Left renal pelvis (tissue), 4 donors: Measurements from ENCODE around the gene FNBP1L. TPM values are rescaled to one million over a fixed set of nuclear protein-coding genes. Genes with fewer than 3 reads are reported as not detected.
"Not testable (repeated sequence)": the region's sequence is repeated elsewhere in the genome, so short reads cannot be mapped to it uniquely, and the experiment has no call there.

Experiments used
- DNase-seq, 4 donors: peaks; one replicate each; pipeline ENCODE4 v3.0.0-alpha.2; 2013; ENCODE audit warnings: low read depth in 4 of 4, low spot score in 3 of 4
- polyA plus RNA-seq, 4 donors: library from polyadenylated mRNA; unstranded; fragments of 120-200 nt; gene quantifications; one replicate each; pipeline ENCODE4 v1.2.1, GENCODE V29; 2013; ENCODE audit not compliant: insufficient read length in 4 of 4

Gene FNBP1L
- polyA plus RNA-seq, 4 donors, result 56.6 to 132 (median 118) TPM

DNA sequence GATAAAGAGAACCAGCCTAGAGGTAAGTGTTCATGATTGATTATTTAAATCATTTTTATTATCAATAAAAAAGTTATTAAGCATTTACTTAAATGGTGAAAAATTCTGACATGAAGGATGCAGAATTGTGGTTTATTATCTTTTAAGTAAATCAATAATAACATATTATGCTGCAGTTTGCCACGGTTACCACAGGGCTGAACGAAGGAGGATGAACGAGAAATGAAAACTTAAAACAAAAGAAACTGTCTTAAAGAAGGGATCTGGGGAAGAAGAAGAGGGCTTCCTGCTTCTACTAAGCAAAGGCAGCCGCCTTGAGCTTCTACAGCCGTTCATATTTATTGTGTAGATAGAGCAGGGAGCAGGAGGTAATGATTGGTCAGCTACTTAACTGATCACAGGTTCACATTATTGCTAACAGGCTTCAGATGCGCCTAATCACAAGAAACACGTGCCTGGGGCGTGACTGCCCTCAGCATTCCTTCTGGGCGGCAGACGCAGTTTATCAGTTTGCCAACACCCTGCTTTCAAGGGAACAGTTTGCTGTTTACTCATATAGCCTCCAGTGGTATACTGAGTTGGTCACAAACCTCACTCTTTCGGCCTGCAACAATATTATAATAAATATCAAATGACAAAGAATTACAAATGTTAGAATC lies 5.8 kb upstream of the FNBP1L start:
- DNase-seq, result no peak

DNA sequence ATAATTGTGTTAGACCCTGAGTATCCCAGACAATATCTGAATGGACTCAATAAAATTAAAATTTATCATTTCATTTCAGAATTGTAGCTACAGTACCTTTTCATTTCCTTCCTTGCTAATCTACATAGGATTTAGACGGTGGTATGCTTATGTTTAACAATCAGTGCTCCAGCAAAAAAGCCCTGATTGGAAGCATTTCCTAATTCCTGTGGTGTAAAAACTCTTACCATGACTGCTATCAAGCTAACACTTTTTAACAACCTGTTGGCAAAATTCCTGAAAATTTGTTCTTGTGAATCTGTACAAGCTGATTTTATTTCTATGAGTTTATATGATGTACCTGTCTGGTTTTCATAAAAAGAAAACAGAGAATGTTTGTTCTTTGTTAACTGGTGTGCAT lies 5.2 kb upstream of the FNBP1L start:
- DNase-seq, result no peak

DNA sequence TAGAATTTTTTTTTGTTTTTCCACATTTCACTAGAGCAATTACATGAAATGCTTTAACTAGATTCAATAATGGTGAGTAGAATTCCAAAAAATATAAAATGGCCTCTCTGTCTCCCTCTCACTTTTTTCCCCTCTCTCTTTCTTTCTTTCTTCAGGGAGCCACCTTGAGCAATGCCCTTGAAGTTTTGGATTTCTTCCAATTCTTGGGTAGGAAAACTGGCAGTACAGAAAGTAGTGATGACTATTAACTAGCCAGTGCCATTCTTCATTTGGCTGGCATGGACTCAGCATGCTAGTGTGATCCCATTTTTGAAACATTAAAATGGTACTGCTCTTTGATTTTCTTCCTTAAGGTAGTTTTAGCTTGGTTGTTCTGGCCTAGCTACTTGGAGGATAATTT lies 4.5 kb upstream of the FNBP1L start:
- DNase-seq, result no peak

DNA sequence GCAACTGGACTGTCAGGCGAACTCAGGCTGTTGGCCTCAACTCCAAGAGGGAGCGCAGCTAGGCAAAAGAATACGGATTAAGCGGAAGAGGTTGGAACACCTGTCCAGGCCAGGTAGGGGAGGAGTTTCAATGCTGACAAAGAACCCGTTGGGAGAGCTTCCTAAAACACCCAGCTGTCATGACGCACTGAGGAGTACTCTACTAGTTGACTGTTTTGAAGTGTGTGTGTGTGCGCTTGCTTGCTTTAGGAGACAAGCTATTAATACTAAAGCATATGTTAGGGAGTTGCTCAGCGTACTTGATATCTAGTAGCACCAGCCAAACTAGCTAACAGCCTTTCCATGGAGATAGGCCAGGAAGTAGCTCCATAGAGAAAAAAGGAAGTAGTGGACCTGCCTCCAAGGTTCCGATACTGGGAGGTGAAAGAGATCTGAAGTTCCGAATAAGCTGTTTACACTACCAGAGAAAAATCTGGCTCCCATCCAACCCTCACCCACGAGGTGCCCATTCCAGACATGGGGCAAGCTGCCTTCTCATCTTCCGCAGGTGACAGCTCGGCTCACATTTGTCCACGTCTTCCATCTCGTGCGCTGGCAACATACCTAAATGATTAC lies 974 bp upstream of the FNBP1L start:
- peak in 1 of 4 donors; percentile 16 for DNase-seq

DNA sequence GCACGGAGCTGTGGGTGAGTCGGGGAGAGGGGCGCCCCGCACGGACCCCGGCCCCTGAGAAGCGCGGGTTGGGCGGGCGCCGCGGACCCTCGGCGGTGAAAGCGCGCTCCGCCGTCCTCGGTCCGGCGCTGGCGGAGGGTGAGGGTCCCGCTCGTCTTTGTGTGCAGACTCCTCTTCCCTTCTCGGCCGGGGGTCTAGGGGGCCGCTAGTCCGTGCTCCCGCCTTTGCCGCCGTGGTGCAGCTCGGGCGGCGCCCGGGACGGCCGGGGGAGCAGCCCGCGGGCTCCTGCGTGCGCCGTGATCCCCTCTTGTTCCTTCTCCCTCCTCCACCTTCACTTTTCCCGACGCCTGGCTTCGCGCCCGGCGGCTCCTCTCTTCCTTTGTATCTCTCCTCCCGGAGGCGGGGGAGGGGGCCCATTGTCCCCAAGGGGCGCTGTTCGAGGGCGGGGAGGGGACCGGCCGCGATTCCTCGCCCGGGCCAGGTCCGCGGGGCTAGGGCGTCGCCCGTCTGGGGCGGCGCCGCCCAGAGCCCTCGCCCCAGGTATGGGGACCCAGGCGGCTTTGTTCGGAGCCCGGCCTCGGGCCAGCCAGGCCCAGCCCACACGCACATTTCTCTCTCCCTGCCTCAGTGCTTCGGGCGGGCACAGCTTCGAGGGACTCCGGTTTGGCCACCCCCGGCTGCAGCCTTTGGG lies 519 bp downstream of the FNBP1L start:
- peak; percentile 16 to 46 (median 20) for DNase-seq

DNA sequence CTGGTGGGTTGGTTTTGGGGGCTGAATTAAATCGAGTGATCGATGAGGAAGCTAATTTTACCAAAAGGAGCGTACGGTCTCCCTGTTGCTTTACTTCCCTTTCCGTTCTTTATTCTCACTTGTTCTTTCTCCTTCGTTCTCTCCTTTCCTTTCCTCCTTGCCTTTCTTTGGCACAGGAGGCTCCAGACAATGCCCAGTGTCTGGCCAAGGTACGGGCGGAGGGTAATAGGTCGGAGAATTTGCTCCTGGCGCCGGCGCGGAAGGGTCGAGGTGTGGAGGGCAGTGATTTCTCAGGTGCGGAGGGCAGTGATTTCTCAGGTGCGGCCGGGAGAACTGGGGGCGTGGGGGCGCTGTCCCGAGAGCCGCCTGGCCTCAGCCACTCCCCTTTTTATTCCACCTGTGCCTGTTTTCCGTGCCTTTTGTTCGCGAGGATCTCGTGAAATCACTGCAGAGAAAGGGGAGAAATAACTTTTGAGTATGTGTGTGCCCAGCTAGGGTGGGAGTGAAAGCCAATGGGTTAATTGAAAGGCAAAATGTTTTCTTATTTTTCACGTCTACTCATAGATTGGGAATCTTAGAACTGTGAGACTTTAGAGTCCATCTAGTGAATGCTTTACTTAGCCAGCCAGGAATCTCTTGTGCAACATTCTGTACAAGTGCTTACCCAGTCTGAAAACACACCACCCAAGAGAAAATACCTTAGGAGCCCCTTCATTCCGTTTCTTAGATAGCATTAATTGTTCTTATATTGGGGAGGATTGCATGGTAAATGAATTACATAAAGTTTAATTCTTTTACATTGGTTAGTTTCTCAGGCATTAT lies 1.3 kb downstream of the FNBP1L start:
- DNase-seq, result peak; percentile 27 to 42 (median 37)

DNA sequence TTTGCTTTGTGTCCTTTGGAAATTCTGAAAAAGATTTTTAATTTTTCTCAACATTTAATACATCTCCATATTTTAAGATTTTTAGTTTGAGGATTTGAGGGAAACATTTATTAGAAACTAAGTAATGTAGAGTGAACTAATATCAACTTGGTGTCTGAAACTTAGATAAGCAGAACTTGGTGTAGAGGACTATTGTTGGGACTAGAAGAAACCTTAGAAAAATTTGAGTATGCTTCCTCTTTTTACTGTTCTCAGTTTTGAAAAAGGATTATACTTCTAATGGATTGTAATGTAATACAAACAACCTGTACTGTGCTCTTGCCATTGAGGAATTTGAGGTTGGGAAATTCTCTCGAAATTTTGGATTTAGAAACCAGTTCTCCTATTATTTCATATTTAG lies 2.4 kb downstream of the FNBP1L start:
- DNase-seq, result no peak

DNA sequence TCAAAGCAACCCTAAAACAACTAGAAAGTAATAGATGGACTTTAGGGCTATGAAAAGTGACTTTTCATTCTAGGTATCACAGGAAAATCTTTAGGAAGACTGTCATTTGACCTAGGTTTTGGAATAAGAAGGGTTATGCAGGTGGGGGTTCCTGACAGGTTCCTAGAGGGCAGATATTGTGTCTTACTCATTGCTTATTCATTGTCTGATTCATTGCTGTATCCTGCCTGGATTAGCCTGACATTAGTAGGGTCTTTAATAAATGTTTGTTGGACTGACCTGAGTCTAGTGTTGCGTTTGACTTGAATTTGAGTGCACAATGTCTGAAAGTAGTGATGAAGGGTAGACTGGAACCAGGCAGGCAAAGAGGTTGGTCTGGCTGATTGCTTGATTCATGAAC lies 6.0 kb downstream of the FNBP1L start:
- no peak for DNase-seq

DNA sequence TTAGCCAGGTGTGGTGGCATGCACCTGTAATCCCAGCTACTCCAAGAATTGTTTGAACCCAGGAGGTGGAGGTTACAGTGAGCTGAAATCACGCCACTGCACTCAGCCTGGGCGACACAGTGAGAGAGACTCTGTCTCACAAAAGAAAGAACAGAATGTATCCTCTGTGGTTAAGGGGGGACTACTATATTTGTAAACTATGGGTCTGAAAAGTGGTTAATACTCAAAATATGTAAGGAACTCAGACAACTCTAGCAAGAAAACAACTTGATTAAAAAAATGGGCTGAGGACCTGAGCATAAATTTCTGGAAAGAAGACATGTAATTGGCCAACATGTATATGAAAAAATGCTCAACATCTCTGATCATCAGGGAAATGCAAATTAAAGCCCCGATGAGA lies 11.2 kb downstream of the FNBP1L start:
- no peak for DNase-seq

DNA sequence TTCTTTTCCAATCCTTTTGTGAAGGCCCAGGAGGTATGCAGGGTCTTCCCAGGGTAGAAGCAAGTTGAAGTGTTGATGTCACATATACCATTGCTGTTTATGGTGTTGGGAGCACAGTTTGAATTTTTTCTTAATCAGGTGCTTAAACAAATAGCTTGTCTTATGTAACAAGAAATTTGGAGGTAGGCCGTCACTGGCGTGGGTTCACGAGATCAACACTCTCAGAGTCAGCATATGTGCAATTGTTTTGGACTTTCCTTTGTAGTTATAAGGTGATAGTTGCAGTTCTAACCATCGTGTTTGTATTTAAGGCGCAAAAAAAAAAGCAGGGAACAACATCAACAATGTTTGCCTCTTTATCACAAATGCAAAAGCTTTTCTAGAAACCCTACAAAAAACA lies 13.3 kb downstream of the FNBP1L start:
- no peak for DNase-seq

DNA sequence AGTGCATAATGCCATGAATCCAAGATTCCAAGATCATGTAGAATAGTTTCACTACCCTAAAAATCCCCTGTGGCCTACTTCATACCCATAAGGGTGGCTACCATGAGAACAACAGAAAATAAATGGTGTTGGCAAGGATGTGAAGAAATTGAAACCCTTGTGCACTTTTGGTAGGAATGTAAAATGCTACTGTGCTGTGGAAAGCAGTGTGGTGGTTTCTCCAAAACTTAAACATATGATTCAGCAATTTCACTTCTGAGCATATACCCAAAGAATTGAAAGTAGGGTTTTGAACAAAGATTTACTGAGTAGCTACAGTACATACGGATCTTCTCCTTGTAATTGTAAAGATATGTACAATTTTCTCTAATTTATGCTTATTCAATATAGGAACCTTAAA lies 16.0 kb downstream of the FNBP1L start:
- no peak for DNase-seq

DNA sequence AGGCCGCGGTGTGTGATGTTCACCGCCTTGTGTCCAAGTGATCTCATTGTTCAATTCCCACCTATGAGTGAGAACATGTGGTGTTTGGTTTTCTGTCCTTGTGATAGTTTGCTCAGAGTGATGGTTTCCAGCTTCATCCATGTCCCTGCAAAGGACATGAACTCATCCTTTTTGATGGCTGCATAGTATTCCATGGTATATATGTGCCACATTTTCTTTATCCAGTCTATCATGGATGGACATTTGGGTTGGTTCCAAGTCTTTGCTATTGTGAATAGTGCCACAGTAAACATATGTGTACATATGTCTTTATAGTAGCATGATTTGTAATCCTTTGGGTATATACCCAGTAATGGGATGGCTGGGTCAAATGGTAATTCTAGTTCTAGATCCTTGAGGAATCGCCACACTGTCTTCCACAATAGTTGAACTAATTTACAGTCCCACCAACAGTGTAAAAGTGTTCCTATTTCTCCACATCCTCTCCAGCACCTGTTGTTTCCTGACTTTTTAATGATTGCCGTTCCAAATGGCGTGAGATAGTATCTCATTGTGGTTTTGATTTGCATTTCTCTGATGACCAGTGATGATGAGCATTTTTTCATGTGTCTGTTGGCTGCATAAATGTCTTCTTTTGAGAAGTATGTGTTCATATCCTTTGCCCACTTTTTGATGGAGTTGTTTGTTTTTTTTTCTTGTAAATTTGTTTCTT lies 17.6 kb downstream of the FNBP1L start:
- not testable (repeated sequence) for DNase-seq

DNA sequence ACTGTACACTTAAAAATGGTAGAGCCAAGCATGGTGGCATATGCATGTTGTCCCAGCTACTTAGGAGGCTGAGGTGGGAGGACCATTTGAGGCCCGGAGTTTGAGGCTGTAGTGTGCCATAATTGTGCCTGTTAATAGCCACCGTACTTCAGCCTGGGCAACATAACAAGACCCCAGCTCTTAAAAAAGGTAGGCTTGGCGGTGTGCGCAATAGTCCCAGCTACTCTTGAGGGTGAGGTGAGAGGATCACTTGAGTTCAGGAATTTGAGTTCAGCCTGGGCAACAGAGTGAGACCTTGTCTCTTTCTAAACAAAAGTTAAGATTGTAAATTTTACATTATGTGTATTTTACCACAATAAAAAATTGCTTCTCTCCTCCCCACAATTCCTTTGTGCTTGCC lies 19.7 kb downstream of the FNBP1L start:
- no peak for DNase-seq

DNA sequence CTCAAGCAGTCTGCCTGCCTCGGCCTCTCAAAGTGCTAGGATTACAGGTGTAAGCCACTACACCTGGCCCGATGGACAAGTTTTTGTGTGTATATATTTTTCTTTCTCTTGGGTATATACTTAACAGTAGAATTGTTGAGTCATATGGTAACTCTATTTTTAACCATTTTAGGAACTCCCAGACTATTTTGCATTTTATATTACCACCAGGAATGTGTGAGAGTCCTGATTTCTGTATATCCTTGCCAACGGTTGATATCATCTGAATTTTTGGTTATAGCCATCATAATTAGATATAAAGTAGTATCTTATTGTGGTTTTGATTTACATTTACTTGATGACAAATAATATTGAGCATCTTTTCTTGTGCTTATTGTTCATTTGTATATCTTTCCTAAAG lies 20.7 kb downstream of the FNBP1L start:
- DNase-seq, result no peak

DNA sequence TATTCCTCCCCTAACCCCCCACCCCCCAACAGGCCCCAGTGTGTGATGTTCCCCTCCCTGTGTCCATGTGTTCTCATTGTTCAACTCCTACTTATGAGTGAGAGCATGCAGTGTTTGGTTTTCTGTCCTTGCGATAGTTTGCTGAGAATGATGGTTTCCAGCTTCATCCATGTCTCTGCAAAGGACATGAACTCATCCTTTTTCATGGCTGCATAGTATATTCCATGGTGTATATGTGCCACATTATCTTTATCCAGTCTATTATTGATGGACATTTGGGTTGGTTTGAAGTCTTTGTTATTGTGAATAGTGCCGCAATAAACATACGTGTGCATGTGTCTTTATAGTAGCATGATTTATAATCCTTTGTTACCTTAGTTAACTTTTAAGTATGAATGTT lies 21.3 kb downstream of the FNBP1L start:
- DNase-seq, result not testable (repeated sequence)

DNA sequence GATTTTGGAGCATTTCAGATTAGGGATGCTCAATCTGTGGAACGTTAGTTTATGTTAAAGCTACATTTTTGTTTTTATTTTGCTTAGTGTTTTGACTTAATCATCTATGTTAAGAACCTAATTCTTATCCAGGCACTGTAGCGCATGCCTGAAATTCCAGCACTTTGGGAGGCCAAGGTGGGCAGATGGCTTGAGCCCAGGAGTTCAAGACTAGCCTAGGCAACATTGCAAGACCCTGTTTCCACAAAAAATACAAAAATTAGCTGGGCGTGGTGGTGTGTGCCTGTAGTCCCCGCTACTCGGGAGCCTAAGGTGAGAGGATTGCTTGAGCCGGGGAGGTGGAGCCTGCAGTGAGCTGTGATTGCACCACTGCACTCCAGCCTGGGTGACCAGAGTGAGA lies 23.4 kb downstream of the FNBP1L start:
- DNase-seq, result no peak

DNA sequence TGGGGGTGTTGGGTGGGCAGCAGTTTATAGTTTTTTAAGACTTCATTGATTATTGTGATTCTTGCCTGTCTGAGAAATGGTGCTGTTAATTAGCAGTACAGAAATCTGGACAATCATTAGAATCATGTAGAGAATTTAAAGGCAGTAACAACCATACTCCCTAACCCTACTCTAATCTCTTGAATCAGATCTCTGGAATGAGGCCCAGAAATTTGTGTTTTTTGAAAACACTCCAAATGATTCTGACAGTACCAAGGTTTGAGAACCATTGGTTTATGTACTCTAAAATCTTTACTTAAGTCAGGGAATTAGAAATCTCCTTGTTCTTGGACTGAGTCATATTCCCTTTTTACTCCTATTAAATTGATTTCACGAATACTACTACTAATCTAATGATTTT lies 24.0 kb downstream of the FNBP1L start:
- DNase-seq, result no peak

DNA sequence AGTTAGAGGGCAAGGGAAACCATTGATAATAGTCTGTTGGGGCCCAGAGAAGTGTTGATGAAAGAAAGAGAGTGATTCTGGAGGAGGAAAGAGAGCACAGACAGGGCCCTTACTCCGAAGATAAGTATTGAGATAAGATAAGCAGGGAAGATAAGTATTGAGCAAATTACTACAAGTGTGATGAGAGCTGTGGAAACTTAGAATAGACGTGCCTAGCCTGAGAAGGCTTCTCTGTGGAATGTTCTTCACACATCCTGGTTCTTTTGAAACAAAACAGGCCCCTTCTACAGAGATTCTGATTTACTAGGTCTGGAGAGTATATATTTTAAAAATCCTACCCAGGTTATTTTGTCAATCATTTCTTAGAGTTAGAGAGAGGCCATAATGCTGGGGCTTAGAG lies 26.4 kb downstream of the FNBP1L start:
- no peak for DNase-seq

DNA sequence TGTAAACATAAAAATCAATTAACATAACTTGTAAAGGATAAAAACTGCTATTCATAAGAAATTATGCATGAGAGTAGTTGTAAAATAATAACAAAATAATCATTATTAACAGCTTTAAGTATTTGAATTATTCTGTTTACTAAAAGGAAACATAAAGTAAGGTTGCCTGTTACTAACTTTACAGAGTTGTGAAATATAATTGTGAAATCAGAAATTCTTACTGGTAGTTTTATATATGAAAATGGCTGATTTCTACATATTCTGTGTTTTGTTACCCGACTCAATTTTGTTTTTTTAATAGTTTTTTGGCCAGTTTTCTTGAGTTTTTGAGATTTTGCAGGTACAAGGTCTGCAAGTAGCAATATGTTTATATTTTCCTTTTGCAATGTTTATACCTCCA lies 27.8 kb downstream of the FNBP1L start:
- no peak for DNase-seq

DNA sequence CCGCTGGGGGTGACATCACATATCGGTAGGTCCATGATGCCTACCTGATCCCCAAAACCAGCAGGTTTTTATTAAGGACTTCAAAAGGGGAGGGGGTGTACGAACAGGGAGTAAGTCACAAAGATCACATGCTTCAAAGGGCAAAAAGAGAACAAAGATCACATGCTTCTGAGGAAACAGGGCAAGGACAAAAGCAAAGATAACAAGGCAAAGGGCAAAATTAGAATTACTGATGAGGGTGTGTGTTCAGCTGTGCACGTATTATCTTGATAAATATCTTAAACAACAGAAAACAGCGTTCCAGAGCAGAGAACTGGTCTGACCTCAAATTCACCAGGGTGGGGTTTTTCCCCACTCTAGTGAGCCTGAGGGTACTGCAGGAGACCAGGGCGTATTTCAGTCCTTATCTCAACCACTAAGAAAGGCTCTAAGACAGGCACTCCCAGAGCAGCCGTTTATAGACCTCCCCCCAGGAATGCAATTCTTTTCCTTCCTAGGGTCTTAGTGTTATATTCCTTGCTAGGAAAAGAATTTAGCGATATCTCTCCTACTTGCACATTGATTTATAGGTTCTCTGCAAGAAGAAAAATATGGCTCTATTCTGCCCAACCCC lies 31.3 kb downstream of the FNBP1L start:
- not testable (repeated sequence) for DNase-seq
